22Rv1 (cell line): ENCODE data around the gene RPL13A.

Experiments
- ZFX ChIP-seq: fragments of 450-650 bp; IDR thresholded peaks from 2 replicates; pipeline ENCODE4 v1.6.1; 2017; ENCODE audit warnings: antibody characterized with exemption, borderline replicate concordance
- TF ChIP-seq, protein P1 (sequence below): fragments of 450-650 bp; IDR thresholded peaks from 2 replicates; pipeline ENCODE4 v1.5.1; 2017; ENCODE audit warnings: mild to moderate bottlenecking

DNA sequence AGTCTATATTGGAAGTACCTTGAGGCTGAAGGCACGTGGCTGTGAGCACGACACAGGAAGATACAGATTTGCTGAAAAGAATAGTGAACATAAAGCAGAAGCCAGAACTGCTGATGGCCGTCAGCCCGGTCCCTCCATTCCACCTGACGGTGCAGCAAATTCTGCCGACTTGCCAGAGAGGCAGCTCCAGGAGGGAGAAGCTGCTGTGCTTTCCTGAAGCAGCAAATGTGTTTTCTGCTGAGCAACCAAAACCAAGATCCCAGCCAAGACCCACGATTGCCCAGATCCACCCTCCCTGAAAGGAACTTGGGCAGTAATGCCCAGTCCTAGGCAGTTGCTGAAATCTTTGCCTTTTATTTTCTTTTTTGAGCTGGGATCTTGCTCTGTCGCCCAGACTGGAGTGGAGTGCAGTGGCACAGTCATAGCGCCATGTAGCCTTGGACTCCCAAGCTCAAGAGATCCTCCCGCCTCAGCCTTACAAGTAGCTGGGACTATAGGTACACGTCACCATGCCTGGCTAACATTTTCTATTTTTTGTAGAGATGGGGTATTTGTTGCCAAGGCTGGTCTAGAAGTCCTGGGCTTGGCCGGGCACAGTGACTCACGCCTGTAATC lies 33.4 kb downstream of the RPL13A start:
- TF ChIP-seq, protein P1, sequence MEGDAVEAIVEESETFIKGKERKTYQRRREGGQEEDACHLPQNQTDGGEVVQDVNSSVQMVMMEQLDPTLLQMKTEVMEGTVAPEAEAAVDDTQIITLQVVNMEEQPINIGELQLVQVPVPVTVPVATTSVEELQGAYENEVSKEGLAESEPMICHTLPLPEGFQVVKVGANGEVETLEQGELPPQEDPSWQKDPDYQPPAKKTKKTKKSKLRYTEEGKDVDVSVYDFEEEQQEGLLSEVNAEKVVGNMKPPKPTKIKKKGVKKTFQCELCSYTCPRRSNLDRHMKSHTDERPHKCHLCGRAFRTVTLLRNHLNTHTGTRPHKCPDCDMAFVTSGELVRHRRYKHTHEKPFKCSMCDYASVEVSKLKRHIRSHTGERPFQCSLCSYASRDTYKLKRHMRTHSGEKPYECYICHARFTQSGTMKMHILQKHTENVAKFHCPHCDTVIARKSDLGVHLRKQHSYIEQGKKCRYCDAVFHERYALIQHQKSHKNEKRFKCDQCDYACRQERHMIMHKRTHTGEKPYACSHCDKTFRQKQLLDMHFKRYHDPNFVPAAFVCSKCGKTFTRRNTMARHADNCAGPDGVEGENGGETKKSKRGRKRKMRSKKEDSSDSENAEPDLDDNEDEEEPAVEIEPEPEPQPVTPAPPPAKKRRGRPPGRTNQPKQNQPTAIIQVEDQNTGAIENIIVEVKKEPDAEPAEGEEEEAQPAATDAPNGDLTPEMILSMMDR: no peak
- TF ChIP-seq ZFX: no peak
